Measurements from ENCODE around the gene AGBL4. TPM values are rescaled to one million over a fixed set of nuclear protein-coding genes. Genes with fewer than 3 reads are reported as not detected.

AGBL4 gene
- total RNA-seq, 2 donors from 2014 or later: not detected

DNA sequence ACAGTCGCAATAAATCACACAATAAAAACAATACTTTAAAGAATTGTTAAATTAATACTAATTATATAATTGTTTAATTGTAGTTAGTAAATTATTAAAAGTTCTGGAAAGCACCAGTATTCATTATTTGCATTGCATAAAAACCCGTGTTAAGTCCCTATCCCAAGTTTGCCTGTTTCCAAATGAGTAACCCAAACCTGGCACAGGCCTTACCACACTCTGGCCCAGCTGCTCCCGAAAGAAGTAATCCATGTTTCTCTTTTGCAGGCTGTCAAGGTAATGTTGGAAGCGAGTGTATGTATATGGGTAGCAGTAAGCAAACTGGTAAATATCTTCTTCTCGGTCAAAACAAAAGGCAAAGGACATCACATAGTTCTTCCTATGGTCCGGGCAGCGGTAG is 978.4 kb downstream of the AGBL4 start:
- no peak overlapping the region for H3K4me3 ChIP-seq
- no peak for ATAC-seq (ENCODE audit: insufficient number of reproducible peaks, low FRiP score, low read depth)
- no peak for DNase-seq (ENCODE audit: low spot score)
- H3K36me3 ChIP-seq: no peaks in the 10 kb centered on the region
- no peaks in the 10 kb centered on the region for H3K9me3 ChIP-seq
- H3K27me3 ChIP-seq (replicated peaks; ENCODE audit: insufficient read depth): no peaks in the 10 kb centered on the region
- H3K27ac ChIP-seq: no peak overlapping the region
- TF ChIP-seq, protein P1, sequence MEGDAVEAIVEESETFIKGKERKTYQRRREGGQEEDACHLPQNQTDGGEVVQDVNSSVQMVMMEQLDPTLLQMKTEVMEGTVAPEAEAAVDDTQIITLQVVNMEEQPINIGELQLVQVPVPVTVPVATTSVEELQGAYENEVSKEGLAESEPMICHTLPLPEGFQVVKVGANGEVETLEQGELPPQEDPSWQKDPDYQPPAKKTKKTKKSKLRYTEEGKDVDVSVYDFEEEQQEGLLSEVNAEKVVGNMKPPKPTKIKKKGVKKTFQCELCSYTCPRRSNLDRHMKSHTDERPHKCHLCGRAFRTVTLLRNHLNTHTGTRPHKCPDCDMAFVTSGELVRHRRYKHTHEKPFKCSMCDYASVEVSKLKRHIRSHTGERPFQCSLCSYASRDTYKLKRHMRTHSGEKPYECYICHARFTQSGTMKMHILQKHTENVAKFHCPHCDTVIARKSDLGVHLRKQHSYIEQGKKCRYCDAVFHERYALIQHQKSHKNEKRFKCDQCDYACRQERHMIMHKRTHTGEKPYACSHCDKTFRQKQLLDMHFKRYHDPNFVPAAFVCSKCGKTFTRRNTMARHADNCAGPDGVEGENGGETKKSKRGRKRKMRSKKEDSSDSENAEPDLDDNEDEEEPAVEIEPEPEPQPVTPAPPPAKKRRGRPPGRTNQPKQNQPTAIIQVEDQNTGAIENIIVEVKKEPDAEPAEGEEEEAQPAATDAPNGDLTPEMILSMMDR (IDR thresholded peaks at IDR 0.05): no peak
- no peaks in the 10 kb centered on the region for H3K4me1 ChIP-seq (ENCODE audit: control insufficient read depth in 1 of 2, low read depth in 2 of 2)

DNA sequence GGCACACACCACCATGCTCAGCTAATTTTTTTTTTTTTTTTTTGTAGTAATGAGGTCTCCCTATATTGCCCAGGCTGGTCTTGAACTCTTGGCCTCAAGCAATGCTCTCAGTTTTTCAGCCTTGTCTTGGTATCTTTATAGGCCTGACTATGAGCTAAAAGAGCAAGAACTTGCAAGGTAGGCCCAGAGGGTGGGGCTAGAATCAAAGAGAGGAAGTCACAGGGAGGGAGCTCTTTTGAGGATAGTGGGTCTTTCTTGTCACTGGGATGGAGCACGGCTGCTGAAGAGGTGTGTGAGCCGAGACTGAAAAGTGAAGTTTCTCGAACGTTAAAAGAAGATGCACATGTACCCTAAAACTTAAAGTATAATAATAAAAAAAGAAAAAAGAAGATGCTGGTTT is 987.1 kb downstream of the AGBL4 start:
- H3K27ac ChIP-seq: no peak overlapping the region
- no peaks in the 10 kb centered on the region for H3K4me1 ChIP-seq (ENCODE audit: control insufficient read depth in 1 of 2, low read depth in 2 of 2)
- ATAC-seq (ENCODE audit: insufficient number of reproducible peaks, low FRiP score, low read depth): no peak
- H3K36me3 ChIP-seq: no peaks in the 10 kb centered on the region
- no peaks in the 10 kb centered on the region for H3K27me3 ChIP-seq (replicated peaks; ENCODE audit: insufficient read depth)
- H3K4me3 ChIP-seq: no peak overlapping the region
- DNase-seq (ENCODE audit: low spot score): no peak
- TF ChIP-seq, protein P1 (IDR thresholded peaks at IDR 0.05): no peak
- H3K9me3 ChIP-seq: no peaks in the 10 kb centered on the region

DNA sequence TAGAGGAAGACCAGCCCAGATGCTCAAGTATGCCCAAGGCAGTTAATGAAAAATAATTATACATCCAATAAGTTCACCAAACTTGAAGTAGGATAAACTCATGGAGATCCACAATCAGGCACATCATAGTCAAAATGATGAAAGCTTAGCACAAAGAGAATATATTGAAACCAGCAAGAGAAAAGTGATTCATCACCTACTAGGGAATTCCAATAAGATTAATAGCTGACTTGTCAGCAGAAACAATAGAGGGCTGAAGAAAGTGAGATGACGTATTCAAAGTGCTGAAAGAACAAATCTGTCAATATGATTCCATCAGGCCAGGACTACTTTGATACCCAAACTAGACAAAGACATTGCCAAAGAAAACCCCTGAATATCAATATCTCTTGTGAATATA is 995.4 kb downstream of the AGBL4 start:
- DNase-seq (ENCODE audit: low spot score): no peak
- TF ChIP-seq, protein P1 (IDR thresholded peaks at IDR 0.05): no peak
- Histone ChIP-seq H3K4me1 (ENCODE audit: control insufficient read depth in 1 of 2, low read depth in 2 of 2) (no peaks in the 10 kb centered on the region), H3K27me3 (replicated peaks; ENCODE audit: insufficient read depth) (no peaks in the 10 kb centered on the region), H3K36me3 (no peaks in the 10 kb centered on the region), H3K4me3 (no peak overlapping the region), H3K9me3 (peaks cover 5% of the 10 kb centered on the region), H3K27ac (no peak overlapping the region)
- ATAC-seq (ENCODE audit: insufficient number of reproducible peaks, low FRiP score, low read depth): no peak

DNA sequence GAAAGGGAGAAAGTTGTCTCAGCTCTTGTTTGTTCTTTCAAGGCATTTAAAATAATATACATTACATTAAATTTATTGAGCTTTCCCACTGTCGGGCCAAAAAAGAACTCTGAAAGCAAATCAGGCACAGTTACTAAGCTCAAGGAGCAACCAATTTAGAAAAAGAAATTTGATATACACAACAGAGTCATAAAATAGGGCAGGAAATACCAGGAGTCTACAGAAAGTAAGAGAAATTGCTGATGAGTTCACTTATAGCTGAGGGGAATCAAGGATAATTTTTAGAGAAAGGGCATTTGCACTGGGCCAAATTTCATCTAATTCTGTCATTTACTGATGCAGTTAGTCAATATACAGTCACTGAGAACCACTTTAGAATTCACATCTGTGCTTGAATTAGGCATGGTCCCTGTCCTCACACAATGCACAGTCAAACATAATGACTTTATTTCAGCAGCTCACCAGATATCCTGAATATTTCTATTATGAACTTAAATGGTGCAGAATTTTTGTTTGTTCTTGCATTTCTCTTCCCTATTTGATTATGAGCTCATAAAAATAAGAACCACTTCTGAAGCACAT is 997.4 kb downstream of the AGBL4 start:
- ATAC-seq (ENCODE audit: insufficient number of reproducible peaks, low FRiP score, low read depth): no peak
- no peaks in the 10 kb centered on the region for H3K27me3 ChIP-seq (replicated peaks; ENCODE audit: insufficient read depth)
- H3K4me3 ChIP-seq: no peak overlapping the region
- peaks cover 5% of the 10 kb centered on the region for H3K9me3 ChIP-seq
- TF ChIP-seq, protein P1 (IDR thresholded peaks at IDR 0.05): no peak
- DNase-seq (ENCODE audit: low spot score): no peak
- no peaks in the 10 kb centered on the region for H3K36me3 ChIP-seq
- no peak overlapping the region for H3K27ac ChIP-seq
- no peaks in the 10 kb centered on the region for H3K4me1 ChIP-seq (ENCODE audit: control insufficient read depth in 1 of 2, low read depth in 2 of 2)

DNA sequence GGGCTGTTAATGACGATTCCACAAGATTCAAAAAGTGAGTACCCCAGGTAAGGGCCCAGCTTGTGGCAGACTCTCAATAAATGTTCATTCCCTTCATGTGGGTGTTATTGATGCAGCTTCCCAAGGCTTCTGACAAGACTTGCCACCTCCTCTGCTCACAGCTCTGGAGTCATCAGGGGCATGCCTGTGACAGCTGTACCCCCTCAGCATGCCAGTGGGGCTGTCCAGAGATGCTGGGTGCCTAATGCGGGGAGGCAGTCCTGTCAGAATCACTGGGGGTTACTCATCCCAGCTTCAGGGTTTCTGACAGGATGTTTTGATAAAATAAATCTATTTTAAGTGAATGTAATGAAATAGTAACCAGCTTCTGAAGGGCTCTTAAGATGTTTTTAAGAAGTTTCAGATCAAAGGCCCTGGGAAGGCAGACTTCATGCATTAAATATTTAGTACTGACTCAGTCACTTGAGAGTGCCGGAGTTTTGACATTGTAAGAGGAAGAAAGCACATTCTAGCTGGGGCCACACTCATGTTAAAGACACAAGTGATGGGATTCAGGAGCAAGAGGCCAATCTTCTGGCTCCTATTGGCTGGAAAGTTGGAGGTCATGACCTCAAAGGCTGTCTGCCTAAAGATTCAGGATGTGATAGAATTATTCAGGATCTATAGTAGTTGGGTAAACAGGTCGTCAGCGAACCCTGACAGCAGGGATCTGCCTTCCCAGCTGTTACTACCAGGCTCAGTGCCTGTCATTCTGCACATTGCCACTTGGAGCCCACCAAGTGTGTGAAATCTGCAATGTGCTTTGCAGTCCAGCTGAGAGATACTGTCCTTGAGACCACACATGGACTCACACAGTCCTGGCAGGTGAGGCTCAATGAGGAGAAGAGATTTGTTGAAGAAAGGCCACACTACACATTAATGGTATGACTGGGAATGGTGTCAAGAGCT is 1007.5 kb downstream of the AGBL4 start:
- H3K27me3 ChIP-seq (replicated peaks; ENCODE audit: insufficient read depth): no peaks in the 10 kb centered on the region
- no peaks in the 10 kb centered on the region for H3K36me3 ChIP-seq
- no peaks in the 10 kb centered on the region for H3K4me1 ChIP-seq (ENCODE audit: control insufficient read depth in 1 of 2, low read depth in 2 of 2)
- DNase-seq (ENCODE audit: low spot score) (no peak), ATAC-seq (ENCODE audit: insufficient number of reproducible peaks, low FRiP score, low read depth) (no peak)
- no peak overlapping the region for H3K27ac ChIP-seq
- no peaks in the 10 kb centered on the region for H3K9me3 ChIP-seq
- TF ChIP-seq, protein P1 (IDR thresholded peaks at IDR 0.05): no peak
- no peak overlapping the region for H3K4me3 ChIP-seq
